ENCODE measurements around the gene MRPL21.
"Not testable (repeated sequence)": the region's sequence is repeated elsewhere in the genome, so short reads cannot be mapped to it uniquely, and the experiment has no call there.

MRPL21 gene

DNA sequence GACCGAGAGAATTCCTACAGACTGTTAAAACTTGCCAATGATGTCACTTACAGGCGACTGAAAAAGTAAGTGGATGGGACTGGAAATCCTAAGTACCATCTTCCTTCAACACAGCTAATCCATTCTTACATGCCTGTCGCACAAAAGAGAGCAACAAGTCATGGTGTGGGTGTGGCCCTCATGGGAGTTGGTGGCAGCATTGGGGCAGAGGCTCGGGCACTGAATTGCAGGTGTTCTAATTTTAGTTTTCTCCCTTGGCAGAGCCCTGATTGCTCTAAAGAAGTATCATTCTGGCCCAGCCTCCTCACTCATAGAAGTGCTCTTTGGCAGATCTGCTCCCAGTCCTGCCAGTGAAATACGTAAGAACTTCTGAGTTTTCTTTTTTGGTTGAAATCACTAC, 4.6 kb upstream of the MRPL21 start:
- no peak for DNase-seq

- no peak for DNase-seq
Observed at GRCh38 chr11:68905421-68906360, 2.1 kb upstream of the MRPL21 start.

GRCh38 chr11:68904248-68904847, 716 bp upstream of the MRPL21 start:
- DNase-seq: peak in 1 of 2 experiments; percentile 47

DNA sequence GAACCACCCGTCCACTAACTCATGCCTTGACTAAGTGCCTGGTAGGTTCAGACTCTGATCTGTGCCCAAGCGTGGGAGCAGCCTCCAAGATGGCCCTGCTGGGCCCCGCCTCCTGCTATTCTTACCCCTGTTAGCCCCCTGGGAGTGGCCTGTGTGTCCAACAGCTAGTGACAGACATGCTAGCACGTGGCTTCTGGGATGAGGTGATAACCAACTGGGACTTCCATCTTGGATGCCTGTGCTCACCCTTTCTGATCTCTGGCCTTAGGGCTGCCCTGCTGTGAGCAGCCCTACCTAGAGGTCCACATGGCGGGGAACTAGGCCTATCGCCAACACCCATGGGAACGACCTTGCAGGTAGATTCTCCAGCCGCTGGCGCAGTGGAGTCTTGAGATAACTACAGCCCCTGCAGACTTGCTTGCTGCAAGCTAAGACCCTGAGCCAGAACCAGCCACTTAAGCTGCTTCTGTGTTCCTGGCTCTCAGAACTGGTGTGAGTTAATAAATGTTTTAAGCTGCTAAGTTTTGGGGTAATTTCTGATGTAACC, 2.7 kb downstream of the MRPL21 start:
- DNase-seq: no peak

GRCh38 chr11:68897441-68897840, 6.2 kb downstream of the MRPL21 start:
- DNase-seq: no peak

DNA sequence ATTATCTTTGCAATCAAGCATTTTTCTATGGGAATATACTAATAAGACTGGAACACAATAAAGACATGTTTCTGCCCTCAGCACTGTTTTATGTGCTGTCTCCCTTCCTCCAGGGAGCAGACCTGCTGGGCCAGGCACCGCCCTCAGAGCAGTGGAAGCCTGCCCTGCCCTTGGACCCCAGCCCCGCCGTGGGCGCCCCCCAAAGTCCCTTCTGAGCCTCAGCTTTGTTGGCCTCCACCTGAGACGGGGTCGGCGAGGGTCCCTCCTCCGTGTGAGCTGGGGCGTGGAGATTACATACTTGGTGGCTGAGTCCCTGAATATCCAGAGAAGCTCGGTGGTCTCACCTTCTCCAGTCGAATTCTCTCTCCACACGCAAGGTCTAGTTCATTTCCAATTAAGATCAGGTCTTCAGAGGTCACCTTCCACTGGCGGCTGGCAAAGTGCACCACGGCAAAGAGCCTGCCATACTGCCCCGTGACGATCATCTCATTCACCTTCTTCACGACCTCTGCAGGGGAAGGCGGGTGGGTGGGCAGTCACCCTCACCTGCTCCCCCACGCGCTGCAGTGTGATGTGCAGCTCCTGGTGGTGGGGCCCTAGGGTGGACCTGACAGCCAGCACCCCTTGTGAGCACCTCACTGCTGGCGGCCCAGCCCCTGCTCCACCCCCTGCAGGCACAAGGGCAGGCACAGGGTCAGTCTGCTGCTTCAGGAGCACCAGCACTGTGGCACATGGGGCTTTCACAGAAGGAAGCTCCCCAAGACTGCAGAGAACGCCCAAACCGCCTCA, 7.3 kb downstream of the MRPL21 start:
- DNase-seq: no peak

- no peak for DNase-seq
Observed at GRCh38 chr11:68893282-68893681, 10.3 kb downstream of the MRPL21 start.

DNA sequence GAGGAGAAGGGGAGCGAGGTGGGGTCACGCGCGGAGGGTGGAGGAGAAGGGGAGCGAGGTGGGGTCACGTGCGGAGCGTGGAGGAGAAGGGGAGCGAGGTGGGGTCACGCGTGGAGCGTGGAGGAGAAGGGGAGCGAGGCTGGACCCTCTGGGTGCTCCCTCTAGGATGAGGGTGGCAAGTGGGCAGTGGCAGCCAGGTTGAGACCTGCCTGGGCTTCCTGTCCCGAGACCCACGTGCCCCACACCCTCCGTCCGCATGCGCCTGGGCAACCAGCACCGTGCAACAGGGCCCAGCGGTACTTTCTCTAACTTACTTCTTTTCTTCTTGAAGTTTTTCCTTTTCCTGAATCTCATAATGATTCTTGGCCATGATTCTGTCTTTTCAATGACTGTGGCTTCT, 11.1 kb downstream of the MRPL21 start:
- no peak for DNase-seq

- DNase-seq: no peak
Observed at GRCh38 chr11:68891351-68891948, 12.2 kb downstream of the MRPL21 start.

DNA sequence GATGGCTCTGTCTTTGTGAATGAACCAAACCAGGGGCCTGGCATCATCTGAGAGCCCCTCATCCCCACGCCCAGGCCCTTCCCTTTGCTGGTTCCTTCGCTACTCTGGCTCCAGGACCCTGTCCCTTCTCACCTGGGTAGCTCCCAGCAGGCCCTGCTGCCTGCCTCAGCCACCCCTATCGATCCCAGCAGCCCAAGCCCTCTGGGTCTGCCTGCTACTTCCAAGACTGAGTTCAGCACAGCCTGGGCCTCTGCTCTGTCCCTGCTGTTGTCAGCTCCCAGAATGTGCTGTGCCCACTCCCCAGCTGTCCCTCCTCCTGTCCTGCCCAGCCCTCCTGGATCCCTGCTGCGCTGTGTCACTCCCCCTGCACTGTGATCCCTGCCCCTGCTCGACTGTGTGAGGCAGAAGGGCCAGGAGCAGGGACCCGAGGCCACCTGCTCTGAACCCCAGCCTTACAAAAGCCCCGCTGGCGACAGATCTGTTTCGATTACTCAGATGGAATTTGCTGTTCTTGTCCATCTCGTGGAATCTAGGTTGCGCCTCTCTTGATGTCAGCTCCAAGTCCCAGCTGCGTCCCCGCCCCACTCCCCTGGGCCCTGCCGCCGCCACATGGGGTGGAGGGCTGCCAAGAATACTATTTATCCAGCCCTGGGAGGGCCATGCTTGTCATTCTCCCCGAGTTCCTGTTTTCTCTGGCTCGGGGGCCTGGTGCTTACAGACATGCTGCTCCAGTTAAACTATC, 13.0 kb downstream of the MRPL21 start:
- DNase-seq: no peak

DNA sequence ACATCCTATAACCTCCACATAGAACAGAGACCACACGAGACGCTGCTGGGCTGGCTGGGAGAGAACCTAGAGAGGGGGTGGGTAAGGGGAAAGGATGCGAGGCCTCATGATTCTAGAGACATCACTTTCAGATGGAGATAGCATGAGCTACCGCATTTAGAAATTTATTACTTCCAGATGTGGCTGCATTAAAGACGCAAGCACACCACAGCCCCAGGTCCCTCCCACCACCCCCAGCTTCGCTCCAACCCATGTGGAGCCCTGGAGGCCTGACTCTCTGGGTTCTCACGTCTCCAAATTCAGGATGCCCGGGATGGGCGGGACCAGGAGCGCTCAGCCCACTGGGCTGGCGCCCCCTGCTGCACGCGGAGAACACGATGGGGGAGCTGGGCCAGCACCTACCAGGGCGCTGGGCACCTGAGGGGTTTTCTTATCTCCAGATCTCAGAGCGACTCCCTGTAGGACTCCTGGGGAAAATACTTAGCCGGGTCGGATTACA, 13.6 kb downstream of the MRPL21 start:
- peak in 1 of 2 experiments; percentile 63 for DNase-seq

DNA sequence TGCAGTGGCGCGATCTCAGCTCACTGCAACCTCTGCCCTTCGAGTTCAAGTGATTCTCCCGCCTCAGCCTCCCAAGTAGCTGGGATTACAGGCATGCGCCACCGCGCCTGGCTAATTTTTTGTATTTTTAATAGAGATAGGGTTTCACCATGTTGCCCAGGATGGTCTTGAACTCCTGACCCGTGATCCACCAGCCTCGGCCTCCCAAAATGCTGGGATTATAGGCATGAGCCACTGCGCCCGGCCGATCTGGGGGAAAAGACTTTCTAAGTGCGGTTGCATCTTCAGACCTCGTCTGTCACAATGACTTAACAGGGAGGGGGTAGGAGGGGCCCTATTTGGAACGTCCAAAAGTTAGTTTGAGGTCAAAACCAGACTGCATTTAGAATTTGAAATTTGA, 18.8 kb downstream of the MRPL21 start:
- not testable (repeated sequence) for DNase-seq

GRCh38 chr11:68882391-68882790, 21.2 kb downstream of the MRPL21 start:
- DNase-seq: no peak

DNA sequence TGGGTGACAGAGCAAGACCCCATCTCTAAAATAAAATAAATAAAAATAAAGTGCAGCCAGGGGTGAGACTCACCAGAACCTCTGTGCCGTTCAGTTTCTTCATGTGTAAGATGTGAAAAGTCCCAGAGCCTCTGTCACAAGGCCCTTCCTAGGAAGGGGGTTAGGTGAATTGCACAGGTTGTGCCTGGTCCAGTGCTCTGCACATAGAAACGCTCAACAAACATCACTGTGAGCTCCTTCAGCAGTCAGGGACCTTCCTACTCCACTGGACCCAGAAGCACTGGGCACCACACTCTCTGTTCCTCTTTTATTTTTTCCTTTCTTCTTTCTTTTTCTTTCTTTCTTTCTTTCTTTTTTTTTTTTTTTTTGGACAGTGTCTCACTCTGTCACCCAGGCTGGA, 22.3 kb downstream of the MRPL21 start:
- no peak for DNase-seq

- no peak for DNase-seq
Observed at GRCh38 chr11:68880851-68881250, 22.8 kb downstream of the MRPL21 start.

DNA sequence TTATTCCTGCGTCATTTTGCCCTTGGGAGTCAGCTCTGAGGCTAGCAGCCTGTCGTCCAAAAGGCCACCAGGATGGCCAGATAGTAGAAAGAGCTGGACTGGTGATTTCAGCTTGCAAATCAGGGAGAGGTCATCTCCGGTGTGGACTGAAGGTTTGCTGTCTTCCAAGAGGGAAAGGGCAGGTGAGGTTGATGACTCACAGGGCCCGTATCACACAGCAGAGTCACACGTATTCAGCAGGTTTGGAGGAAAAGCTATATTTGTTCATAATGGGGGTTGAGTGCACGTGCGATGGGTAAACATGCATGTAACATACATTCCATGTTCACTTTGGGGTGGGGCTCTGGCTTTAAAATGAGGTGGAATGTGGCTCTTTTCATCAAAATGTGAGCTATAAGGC, 25.6 kb downstream of the MRPL21 start:
- no peak for DNase-seq

DNA sequence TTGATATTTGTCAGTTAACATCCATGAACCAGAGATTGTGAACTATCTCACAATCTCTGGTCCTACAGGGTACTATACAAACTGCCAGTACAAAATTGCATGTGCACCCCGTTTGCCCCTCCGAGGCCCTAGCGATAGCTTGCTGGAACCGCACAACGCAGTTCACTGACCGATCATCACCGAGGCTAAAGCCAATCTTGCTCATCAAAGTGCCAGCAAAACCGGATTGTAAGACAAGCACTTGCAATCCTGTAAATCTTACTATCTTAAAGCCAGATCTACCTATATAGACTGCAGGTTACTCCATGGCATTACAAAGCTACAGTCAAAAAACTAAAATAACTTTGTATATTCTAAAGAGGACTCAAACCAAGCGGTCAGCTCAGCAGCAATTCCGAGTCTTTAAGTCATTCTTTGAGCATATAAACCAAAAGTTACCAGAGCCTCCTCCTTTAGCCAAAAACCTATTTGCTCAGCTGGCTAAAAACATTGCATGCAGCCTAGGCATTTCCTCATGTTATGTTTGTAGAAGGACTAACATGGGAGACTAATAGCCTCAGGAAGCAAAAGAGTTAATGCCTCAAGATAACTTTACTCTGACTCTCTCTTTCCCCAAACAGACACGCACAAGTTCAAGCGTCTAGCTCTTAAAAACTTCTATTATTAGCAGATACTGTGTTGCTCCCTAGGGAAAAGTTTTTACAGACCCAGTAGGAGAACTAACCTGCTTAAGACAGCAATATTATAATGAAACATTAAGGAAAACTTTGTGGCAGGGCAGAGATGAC, 31.2 kb downstream of the MRPL21 start:
- DNase-seq: no peak

DNA sequence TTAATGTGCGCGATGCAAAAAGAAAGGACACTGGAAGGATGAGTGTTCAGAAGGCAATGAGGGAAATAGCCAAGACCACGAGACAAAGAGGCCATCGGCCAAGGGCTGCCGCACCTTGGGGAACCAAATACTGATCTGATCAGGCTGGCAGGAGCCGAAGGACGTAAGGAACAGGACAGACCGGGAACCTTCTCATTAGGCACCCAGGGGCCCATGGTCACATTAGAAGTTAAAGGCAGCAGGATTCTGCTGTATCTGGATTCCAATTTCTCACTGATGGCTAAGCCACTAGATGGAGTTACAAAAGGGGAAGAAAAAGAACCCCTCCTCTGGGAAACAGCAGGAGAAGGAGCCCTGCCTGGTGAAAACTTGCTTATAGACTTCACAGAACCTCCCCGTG, 33.2 kb downstream of the MRPL21 start:
- DNase-seq: peak; percentile 4 to 31

GRCh38 chr11:68868221-68868835, 35.3 kb downstream of the MRPL21 start:
- peak in 1 of 2 experiments; percentile 20 for DNase-seq

DNA sequence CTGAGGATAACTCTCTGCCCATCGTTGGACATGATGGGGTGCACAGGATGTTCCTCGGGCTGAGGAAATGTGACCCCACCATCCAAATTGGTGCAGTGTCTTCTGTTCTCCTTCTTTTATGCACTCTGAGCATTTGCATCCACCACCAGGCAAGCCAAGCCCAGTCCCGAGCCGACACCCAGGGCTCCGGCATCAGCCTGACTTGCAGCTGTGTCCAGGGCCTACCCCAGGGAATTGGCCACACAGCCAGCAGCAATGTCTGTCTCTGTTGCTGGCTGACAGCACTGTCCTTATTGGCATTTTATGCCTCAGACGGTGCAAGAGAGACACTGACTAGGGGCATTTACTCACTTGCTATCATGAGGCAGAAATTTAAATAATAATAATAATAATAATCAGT, 36.6 kb downstream of the MRPL21 start:
- peak in 1 of 2 experiments; percentile 74 for DNase-seq

DNA sequence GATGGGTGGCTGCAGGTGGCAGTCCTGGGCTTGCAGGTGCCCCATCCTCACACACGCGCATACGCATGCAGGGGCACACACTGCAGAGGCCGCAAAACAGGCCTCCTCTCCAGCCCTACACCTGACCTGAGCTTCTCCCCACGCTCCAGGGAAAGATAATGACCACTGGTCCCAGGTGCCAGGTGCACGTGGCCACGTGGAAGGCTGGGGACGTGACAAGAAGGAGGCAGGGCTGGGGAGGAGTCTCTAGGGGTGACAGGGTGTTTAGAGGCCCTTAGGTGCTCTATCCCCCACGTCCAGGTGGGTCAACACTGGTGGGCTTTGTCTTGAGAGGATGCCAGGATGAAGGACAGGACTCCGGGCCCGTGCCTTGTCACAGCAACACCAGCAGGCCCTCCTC, 38.4 kb downstream of the MRPL21 start:
- no peak for DNase-seq
